Ramos (cell line): ENCODE data around the gene KLK14.

Experiments used
- in situ Hi-C: fragments of 300-500 bp; cut with MboI; formaldehyde crosslinking; loops from one replicate; pipeline ENCODE4 v1.14.3; 2022; ENCODE audit warnings: low sequenced_read_pairs; ENCODE audit not compliant: unreplicated experiment

KLK14 gene, protein sequence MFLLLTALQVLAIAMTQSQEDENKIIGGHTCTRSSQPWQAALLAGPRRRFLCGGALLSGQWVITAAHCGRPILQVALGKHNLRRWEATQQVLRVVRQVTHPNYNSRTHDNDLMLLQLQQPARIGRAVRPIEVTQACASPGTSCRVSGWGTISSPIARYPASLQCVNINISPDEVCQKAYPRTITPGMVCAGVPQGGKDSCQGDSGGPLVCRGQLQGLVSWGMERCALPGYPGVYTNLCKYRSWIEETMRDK

DNA sequence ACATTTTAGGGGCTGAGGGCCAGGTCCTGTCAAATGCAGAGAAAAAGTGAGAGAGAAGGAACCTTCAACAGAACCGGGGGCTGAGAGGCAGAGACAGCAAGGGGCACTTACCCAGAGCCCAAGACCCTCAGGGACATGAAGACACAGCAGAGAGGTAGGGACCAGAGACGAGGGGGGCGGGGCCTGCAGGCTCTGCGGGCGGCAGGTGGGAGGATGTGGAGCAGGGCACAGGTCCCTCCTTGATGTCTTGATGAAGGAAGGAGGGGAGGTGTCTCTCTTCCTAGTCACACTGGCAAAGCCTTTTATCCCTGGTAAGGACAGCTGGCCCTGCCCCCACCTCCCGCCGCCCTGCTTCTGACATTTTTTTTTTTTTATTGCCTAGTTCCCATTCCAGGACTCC is at the start of gene KLK14:
KLK14 (minus strand) TSS at position 277 of the 400 bp plus-strand sequence; CDS start at position 4, 273 bp downstream.
- in situ Hi-C loops, result no loop called here

DNA sequence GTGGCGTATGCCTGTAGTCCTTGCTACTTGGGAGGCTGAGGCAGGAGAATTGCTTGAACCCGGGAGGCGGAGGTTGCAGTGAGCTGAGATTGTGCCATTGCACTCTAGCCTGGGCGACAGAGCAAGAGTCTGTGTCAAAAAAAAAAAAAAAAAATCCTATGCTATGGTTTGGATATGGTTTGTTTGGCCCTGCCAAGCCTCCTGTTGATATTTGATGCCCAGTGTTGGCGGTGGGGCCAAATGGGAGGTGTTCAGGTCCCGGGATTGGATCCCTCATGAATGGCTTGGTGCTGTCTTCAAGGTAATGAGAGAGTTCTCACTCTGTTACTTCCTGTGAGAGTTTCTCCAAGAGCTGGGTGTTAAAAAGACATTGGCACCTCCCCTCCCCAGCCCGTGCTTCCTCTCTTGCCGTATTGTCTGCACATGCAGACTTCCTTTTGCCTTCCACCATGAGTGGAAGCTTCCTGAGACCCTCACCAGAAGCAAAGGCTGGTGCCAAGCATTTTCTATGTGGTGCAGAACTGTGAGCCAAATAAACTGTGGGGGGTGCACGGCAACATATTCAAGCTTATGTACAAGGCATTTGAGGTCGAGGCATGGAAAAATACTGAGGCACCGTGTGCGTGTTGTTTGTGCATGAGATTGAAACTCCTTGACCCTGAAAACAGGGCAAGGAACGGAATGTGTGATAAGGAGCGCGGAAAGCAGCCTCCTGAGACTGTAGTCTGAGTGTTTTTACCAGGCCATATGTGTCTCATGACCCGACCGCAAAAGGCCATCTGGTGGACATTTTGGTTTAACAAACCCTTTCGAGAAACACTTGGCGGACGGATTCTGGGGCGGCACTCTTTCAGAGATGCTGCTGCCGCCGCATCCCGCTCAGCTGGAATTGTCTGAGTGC is 49.3 kb upstream of the KLK14 start:
- in situ Hi-C loops, result no loop called here

DNA sequence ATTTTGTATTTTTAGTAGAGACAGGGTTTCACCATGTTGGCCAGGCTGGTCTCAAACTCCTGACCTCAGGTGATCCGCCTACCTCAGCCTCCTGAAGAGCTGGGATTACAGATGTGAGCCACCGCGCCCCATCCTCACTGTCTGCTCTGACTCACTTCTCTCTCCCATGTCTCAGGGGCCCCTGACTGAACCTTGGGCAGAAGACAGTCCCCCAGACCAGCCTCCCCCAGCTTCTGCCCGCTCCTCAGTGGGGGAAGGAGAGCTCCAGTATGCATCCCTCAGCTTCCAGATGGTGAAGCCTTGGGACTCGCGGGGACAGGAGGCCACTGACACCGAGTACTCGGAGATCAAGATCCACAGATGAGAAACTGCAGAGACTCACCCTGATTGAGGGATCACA is 47.0 kb upstream of the KLK14 start:
- in situ Hi-C loops, result no loop called here

DNA sequence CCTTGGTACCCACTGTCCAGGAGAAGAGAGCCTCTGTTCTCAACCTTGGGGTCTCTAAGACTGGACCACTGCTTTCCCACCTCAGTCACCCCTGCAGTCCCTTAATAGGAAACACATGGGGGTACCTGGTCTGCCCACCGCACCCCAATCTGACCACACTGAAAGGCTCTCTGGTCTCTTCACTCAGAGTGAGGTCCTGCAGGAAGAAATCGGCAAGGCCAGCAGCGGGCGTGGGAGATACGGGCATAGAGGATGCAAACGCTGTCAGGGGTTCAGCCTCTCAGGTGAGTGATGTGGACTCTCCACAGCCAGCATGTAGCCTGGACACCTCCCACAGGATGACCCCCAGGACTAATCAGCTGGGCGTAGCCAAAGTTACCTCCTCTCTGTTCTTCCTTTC is 45.5 kb upstream of the KLK14 start:
- in situ Hi-C loops, result no loop called here

DNA sequence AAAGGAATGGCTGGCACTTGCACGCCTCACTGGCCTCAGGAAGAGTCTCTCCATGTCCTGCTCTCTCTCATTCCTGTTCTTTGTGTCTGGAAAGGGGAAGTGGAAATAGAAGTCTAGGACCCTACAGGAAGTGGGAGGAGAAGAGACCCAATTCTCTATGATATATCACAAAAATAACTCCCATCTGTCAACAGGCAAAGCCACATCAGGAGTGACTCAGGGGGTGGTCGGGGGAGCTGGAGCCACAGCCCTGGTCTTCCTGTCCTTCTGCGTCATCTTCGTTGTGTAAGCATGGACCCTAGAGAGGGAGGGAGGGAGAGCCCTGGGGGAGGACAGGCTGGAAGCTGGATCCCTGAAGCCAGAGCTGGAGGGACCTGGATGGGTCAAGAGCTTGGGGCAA is 45.1 kb upstream of the KLK14 start:
- in situ Hi-C loops, result no loop called here

DNA sequence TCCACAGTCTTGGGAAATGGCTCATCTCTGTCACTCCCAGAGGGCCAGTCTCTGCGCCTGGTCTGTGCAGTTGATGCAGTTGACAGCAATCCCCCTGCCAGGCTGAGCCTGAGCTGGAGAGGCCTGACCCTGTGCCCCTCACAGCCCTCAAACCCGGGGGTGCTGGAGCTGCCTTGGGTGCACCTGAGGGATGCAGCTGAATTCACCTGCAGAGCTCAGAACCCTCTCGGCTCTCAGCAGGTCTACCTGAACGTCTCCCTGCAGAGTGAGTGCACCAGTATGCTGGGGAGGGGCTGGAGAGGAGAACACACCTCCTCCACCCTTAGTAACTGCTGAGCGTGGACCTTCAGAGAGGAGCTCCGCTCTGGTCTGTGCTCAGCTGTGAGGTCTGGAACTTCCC is 44.3 kb upstream of the KLK14 start:
- in situ Hi-C loops, result no loop called here

DNA sequence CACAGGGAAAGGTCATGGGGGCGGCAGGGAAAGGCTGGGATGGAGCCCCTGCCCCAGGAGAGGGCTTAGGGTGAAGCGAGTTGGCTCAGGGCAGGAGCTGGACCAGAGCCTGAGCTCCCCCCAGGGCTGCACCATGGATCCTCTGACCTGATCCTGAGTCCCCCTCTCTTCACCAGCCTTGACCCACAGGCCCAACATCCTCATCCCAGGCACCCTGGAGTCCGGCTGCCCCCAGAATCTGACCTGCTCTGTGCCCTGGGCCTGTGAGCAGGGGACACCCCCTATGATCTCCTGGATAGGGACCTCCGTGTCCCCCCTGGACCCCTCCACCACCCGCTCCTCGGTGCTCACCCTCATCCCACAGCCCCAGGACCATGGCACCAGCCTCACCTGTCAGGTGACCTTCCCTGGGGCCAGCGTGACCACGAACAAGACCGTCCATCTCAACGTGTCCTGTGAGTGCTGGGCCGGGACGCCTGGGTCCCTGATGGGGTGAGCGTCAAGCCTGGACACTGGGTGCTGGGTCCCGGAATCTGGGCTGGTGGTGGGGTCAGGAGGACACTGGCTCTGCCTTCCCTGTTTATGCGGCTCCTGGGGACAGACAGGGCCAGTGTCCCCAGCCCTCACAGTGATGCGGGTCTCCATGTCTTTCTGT is 42.9 kb upstream of the KLK14 start:
- in situ Hi-C loops, result no loop called here

DNA sequence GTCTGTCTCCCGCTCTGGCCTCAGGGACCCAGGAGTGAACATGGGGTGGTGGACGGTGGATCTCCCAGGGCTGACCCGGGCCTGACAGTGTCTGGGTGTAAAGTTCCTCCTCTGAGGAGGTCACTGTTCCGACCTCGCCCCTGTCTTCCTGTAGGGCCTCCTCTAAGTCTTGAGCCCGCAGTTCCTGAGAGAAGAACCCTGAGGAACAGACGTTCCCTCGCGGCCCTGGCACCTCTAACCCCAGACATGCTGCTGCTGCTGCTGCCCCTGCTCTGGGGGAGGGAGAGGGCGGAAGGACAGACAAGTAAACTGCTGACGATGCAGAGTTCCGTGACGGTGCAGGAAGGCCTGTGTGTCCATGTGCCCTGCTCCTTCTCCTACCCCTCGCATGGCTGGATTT is 42.0 kb upstream of the KLK14 start, which contains the start of gene SIGLEC9:
SIGLEC9 (plus strand) TSS at position 178 of the 400 bp plus-strand sequence; CDS start at position 247, 69 bp downstream.
- in situ Hi-C loops, result no loop called here

DNA sequence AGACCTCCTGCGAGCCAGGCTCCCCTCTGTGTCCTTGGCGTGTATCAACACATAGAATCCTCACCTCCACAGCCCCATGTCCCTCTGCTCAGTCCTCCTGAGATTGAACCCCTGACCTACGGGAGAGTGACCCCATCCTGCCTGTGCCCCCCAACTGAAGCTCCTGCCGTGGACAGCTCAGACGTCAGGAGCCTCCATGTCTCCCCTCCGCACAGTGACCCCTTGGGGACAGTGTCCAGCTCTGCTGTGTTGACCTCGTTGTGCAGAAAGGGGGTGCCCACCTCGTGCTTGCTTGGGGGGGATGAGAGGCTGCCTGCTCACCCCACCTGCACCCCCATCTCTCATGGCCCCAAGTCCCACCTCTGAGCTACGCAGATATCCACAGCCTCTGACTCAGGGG is 41.5 kb upstream of the KLK14 start:
- in situ Hi-C loops, result no loop called here

DNA sequence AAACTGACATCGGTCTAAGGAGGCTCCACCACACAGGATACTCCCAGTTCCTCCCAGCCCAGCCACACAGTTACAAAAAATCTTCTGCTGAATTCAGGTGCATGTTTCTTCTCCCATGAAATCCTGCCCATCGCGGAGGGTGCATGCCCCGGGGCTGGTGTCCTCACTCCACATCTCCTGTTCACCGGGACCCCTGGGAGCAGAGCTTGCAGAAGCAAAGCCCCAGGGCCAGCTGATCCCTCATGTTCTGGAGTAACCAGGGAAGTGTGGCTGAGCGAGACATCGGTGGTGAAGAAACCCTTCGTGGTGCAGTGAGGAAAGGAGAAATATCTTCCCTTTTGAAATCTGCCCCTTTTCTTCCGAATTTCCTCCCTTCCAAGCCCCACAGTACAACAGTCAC is 41.1 kb upstream of the KLK14 start:
- in situ Hi-C loops, result no loop called here

DNA sequence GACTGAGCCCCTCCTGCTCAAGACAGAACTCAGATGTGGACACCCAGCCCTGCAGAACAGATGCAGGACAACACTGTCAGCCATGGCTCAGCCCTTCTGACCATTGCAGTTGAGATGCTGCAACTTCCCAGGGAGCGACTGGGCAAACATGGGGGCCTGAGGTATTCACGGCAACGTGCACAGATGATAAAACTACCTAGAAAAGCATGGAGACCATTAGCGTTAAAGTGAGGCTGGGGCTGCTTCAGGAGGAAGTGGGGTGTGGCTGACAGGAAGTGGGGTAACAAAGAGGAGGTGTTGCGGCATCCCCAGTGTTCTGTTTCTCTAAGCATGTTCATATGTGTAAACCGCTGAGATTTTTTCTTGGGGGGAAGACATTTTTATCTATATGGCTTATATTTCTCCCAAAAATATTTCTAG is 40.7 kb upstream of the KLK14 start:
- in situ Hi-C loops, result no loop called here

DNA sequence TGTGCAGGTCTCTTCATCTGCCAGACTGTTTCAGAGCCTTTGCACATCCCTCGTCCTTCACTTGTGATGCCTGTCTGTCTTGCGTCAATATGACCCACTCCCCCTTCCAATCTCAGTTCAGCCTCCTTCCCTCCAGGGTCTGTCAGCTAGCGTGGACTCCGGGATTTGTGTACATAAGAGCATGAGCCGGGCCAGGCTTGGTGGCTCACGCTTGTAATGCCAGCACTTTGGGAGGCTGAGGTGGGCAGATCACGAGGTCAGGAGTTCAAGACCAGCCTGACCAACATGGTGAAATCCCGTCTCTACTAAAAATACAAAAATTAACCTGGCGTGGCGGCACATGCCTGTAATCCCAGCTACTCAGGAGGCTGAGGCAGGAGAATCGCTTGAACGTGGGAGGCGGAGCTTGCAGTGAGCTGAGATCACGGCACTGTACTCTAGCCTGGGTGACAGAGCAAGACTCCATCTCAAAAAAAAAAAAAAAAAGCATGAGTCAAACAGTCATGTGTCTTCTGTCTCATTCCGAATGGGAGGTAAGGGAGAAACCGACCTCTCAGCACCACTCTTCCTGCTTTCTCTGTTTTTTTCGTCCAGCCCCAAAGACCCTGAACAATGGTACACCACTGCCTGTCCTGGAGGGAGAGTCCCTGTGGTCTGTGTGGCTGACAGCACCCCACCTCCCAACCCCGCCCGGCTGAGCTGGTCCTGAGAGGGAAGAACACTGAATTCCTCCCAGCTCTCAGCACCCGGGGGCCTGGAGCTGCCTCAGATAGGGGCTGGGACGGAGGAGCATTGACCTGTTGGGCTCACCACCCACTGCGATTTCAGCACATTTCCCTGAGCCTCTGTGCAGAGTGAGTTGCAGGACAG is 39.7 kb upstream of the KLK14 start:
- in situ Hi-C loops, result no loop called here

DNA sequence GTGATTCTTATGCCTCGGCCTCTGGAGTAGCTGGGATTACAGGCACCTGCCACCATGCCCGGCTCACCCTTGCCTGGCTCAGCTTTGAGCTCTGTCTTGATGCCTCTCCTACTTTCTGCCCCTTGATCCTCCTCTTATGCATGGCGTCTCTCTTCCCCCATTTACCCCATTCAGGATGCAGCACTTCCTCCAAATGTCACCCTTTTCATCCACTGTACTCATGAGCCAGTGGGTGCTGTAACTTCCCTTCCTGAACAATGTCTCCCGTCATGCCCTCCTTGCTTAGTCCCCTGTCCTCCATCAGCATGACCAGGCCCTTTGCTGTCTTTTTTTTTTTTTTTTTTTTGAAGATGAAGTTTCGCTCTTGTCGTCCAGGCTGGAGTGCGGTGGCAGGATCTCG is 38.6 kb upstream of the KLK14 start:
- in situ Hi-C loops, result no loop called here

DNA sequence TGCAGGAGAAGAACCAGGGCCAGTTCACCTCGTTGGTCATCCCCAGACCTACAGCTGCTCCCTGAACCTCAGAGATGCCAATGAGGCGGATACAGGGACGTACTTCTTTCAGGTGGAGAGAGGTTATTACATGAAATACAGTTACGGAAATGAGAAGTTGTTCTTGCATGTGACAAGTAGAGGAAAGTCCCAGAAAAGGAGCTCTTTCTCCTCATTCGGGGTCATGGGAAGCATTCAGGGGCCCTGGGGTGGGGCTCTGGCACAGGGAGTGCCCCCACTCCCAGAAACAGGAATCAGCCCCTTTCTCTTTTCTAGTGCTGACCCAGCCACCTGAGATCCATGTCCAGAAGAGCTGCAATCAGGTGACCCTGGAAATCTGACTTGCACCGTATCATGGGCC is 37.5 kb upstream of the KLK14 start:
- in situ Hi-C loops, result no loop called here

DNA sequence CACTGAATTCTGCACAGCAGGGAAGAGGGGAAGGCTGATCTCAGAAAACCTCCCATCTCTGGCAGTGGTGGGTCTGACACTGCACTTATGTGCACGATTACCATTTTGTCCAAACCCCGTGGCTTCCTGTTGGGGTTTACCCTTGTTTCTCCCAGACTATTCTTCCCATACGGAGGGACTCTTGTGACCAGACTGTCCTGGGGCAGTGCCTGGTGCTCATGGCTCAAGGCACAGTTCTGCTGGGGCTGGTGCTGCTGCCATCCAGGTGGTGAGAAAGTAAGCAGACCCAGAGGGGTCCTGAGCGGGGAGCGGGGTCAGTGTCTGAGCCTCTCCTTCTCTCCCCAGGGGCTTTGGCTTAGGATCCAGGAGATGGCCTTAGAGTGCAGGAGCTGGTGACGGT is 36.9 kb upstream of the KLK14 start:
- in situ Hi-C loops, result no loop called here

DNA sequence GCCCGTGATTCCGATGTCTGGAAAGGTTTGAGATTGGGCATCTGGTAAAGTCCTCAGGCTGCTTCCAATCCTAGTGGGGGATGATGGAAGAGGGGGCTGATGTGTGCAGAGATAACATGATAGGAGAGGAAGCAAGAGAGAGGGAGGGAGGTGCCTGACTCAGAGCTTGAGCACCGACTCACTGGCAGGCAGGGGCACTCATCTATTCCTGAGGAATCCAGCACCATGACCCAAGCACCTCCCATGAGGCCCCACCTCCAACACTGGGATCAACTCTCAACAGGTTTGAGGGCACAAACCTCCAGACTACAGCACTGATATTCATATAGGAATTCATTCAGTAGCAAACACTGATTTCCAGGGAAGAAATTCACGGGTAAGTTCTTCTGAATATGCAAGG is 36.4 kb upstream of the KLK14 start:
- in situ Hi-C loops, result no loop called here

DNA sequence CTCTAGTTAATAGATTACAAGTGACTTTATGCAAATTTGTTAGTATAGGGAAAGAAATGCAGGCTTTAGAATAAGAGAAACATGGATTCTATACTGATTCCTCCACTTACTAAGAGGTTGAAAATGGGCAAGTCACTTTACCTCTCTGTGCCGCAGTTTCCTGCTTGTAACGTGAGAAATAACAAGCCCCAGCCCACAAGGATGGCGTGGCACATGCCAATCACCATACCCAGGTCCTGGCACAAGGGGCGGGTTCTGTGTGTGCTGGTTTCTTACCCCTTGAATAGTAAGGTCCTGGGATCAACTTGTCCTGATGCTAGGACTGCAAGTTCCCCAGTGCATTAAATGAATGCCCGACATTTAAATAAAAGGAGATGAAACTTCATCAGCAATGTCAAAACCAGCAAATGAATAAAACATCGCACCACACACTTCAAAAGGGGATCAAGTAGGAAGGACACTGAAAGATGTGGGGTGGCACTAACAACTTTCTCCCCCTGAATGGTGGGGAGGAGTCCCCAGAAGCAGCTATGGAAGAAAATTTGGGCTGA is 34.1 kb upstream of the KLK14 start:
- in situ Hi-C loops, result no loop called here

DNA sequence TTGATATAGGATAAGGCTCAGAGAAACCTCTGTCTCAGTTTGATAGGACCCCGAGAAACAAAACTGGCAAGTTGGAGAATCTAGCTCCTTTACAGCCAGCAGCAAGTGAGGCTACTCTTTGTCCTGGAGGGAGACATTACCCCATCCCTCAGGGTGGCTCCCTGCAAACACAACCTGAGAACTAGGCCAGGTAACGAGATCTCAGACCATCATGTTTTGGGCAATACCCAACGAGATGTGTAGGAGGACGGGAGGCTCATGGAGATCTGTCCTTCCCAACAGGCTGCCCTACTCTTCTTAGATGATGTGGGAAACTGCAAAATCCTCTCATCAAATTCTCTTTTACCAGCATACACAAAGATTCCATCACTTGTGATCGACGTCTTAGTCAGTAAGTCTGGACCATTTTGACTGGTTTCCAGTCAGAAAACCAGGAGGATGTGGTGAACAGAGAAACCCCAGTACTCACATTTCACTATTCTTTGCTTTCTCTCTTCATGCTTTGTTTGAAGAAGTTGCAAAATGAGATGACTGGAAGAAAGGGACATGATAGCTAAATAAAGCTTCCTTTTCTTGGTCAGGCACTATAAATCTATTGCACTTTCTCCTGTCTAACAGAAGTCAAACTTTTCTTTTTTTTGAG is 31.5 kb upstream of the KLK14 start:
- in situ Hi-C loops, result no loop called here

DNA sequence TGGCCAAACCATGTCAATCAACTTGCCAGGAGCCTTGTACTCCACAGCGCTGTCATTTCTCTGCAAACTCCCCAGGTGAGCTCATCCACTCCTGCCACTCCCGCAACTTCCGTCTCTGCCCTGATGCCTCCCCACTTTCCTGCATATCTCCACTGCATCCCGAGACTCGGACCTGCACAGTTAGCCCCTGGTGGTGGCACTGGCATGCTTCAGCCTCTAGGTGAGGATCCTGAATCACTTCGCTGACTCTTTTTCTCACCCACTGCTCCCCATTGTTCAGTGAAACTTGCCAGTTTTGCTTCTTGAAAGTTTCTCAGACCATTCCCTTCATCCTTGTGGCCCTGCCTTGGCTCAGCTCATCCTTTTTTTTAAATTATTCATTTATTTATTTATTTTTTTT is 28.9 kb upstream of the KLK14 start:
- in situ Hi-C loops, result no loop called here

DNA sequence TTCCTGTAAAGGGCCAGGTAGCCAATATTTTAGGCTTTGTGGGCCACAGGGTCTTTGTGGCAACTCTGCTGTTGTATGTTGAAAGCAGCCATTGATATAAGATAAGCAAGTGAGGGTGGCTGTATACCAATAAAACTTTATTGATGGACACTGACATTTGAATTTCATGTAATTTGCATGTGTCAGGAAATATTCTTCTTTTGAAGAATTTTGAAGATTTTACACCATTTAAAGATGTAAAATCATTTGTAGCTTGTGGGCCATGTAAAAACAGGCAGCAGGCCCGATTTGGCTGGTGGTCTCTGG is 27.9 kb upstream of the KLK14 start:
- in situ Hi-C loops, result no loop called here
